SK-N-SH (cell line): ENCODE measurements around the gene CSF2RB. TPM values are rescaled to one million over a fixed set of nuclear protein-coding genes. Genes with fewer than 3 reads are reported as not detected.

Source experiments
- CTCF ChIA-PET: fragments of 300-600, 350-600 bp; formaldehyde crosslinking; extraction: SDS; loops from one replicate; lab custom pipeline; 2021; lab: Yijun Ruan, JAX
- POLR2A ChIA-PET: fragments of 350-600 bp; sonication (Branson Sonifier 250); formaldehyde crosslinking; extraction: SDS; loops from one replicate; lab custom pipeline; 2020; ENCODE audit warnings: antibody characterized with exemption, inconsistent platforms; lab: Yijun Ruan, JAX
- DNase-seq: peaks from one replicate; pipeline ENCODE4 v3.0.0; 2012
- H2AFZ ChIP-seq: fragments of 200-600 bp; sonication (generic); 2 replicates; pipeline ENCODE4 v1.8.1; 2016; ENCODE audit warnings: antibody characterized with exemption, mild to moderate bottlenecking, low read depth
- H3F3A ChIP-seq: fragments of 200-600 bp; sonication (generic); replicated peaks from 2 replicates; pipeline ENCODE3; 2016; ENCODE audit warnings: antibody characterized with exemption, mild to moderate bottlenecking; ENCODE audit not compliant: insufficient read depth
- H3K27ac ChIP-seq, 2 experiments: fragments of 200-500 bp in 1 of 2; fragments of 200-600 bp in 1 of 2; sonication (Bioruptor generic) in 1 of 2; sonication (generic), shearing (Covaris generic) in 1 of 2; 2 replicates each; pipeline versions ENCODE4 v1.5.1 to v1.6.1; 2014 to 2016; ENCODE audit warnings: low read depth in 2 of 2, inconsistent platforms in 1 of 2, low read length in 1 of 2, mild to moderate bottlenecking in 1 of 2, mixed read lengths in 1 of 2
- H3K27me3 ChIP-seq: fragments of 200-600 bp; sonication (generic), shearing (Covaris generic); 2 replicates; pipeline ENCODE4 v1.6.1; 2016; ENCODE audit warnings: mixed run types; ENCODE audit not compliant: insufficient read depth
- H3K36me3 ChIP-seq, 2 experiments: fragments of 200-500 bp in 1 of 2; fragments of 200-600 bp in 1 of 2; sonication (Bioruptor generic) in 1 of 2; sonication (generic) in 1 of 2; replicated peaks in 1 of 2; 2 replicates each; pipeline versions ENCODE3 to v1.5.1; 2014 to 2016; ENCODE audit warnings: low read length in 1 of 2, mild to moderate bottlenecking in 1 of 2; ENCODE audit not compliant: insufficient read depth in 2 of 2, control insufficient read depth in 1 of 2
- H3K4me1 ChIP-seq, 2 experiments: fragments of 200-500 bp in 1 of 2; fragments of 200-600 bp in 1 of 2; sonication (Bioruptor generic) in 1 of 2; sonication (generic), shearing (Covaris generic) in 1 of 2; 2 replicates each; pipeline versions ENCODE4 v1.5.1 to v1.6.1; 2014 to 2016; ENCODE audit warnings: low read depth in 1 of 2, low read length in 1 of 2, mixed run types in 1 of 2; ENCODE audit not compliant: insufficient read depth in 2 of 2, control insufficient read depth in 1 of 2
- H3K4me2 ChIP-seq: fragments of 200-600 bp; sonication (generic), shearing (Covaris generic); 2 replicates; pipeline ENCODE4 v1.6.1; 2017; ENCODE audit warnings: mixed run types
- H3K4me3 ChIP-seq, 2 experiments: fragments of 200-500 bp in 1 of 2; fragments of 200-600 bp in 1 of 2; sonication (Bioruptor generic) in 1 of 2; sonication (generic), shearing (Covaris generic) in 1 of 2; 2 replicates each; pipeline versions ENCODE4 v1.5.1 to v1.8.1; 2014 to 2016; ENCODE audit warnings: low read depth in 2 of 2, inconsistent platforms in 1 of 2, low read length in 1 of 2, mild to moderate bottlenecking in 1 of 2, mixed read lengths in 1 of 2, moderate library complexity in 1 of 2
- H3K79me2 ChIP-seq: fragments of 200-600 bp; sonication (generic); 2 replicates; pipeline ENCODE4 v1.8.1; 2017; ENCODE audit warnings: mild to moderate bottlenecking; ENCODE audit not compliant: insufficient read depth
- H3K9ac ChIP-seq: fragments of 200-600 bp; sonication (generic); 2 replicates; pipeline ENCODE4 v1.6.1; 2017; ENCODE audit warnings: mixed run types
- H3K9me2 ChIP-seq: fragments of 200-600 bp; sonication (generic); 2 replicates; pipeline ENCODE4 v1.6.1; 2017; ENCODE audit warnings: mixed run types
- H3K9me3 ChIP-seq: fragments of 200-600 bp; sonication (generic); 2 replicates; pipeline ENCODE4 v1.6.1; 2017; ENCODE audit warnings: mixed run types, mild to moderate bottlenecking, moderate library complexity
- H4K20me1 ChIP-seq: fragments of 200-600 bp; sonication (generic); 2 replicates; pipeline ENCODE4 v1.6.1; 2017; ENCODE audit warnings: mild to moderate bottlenecking, mixed run types; ENCODE audit not compliant: insufficient read depth
- EP300 ChIP-seq, 2 experiments: IDR thresholded peaks; 2 replicates each; pipeline versions ENCODE4 v1.4.0 to v1.6.1; 2012; ENCODE audit warnings: borderline replicate concordance in 1 of 2, low read depth in 1 of 2, low read length in 1 of 2
- GABPA ChIP-seq: IDR thresholded peaks from 2 replicates; pipeline ENCODE4 v1.4.0; 2012; ENCODE audit warnings: low read depth, mild to moderate bottlenecking
- MEF2A ChIP-seq: IDR thresholded peaks from 2 replicates; pipeline ENCODE4 v1.4.0; 2012; ENCODE audit warnings: low read depth, borderline replicate concordance
- MXI1 ChIP-seq: IDR thresholded peaks from 2 replicates; pipeline ENCODE4 v1.6.1; 2012; ENCODE audit warnings: mild to moderate bottlenecking, low read depth, low read length, improper control_type of control experiment
- RAD21 ChIP-seq: IDR thresholded peaks from 2 replicates; pipeline ENCODE4 v1.6.1; 2012; ENCODE audit warnings: mild to moderate bottlenecking, low read length
- SMC3 ChIP-seq: IDR thresholded peaks from 2 replicates; pipeline ENCODE4 v1.6.1; 2012; ENCODE audit warnings: low read depth, low read length, improper control_type of control experiment
- TCF12 ChIP-seq: IDR thresholded peaks from 2 replicates; pipeline ENCODE4 v1.4.0; 2012
- YY1 ChIP-seq: IDR thresholded peaks from 2 replicates; pipeline ENCODE4 v1.4.0; 2012; ENCODE audit warnings: low read depth, mild to moderate bottlenecking
- WGBS: methylation state at CpG from one replicate; pipeline ENCODE4 v1.1.6; 2017; ENCODE audit warnings: low lambda C conversion rate; 5-methylcytosine and 5-hydroxymethylcytosine counted together
- polyA plus RNA-seq, 3 experiments: library from polyadenylated mRNA; depleted of rRNA; stranded (reverse); fragments of >200 nt; gene quantifications; 2 replicates each; pipeline ENCODE4 v1.2.3, GENCODE V29; 2012
- TF ChIP-seq, protein P1 (sequence below): IDR thresholded peaks from 2 replicates; pipeline ENCODE4 v1.4.0; 2012; ENCODE audit warnings: low read depth, borderline replicate concordance
- TF ChIP-seq, protein P2 (sequence below): fragments of 150-350 bp; IDR thresholded peaks from 2 replicates; pipeline ENCODE4 v1.6.1; 2017; ENCODE audit warnings: antibody characterized with exemption, low read length, low read depth, borderline replicate concordance
- TF ChIP-seq, protein P3 (sequence below): fragments of 150-350 bp; IDR thresholded peaks from 2 replicates; pipeline ENCODE4 v1.6.1; 2016; ENCODE audit warnings: mild to moderate bottlenecking, low read depth, low read length

The CSF2RB gene
- polyA plus RNA-seq, 1 of the 3 experiments (the other 2 are of a cell fraction) = not detected

DNA sequence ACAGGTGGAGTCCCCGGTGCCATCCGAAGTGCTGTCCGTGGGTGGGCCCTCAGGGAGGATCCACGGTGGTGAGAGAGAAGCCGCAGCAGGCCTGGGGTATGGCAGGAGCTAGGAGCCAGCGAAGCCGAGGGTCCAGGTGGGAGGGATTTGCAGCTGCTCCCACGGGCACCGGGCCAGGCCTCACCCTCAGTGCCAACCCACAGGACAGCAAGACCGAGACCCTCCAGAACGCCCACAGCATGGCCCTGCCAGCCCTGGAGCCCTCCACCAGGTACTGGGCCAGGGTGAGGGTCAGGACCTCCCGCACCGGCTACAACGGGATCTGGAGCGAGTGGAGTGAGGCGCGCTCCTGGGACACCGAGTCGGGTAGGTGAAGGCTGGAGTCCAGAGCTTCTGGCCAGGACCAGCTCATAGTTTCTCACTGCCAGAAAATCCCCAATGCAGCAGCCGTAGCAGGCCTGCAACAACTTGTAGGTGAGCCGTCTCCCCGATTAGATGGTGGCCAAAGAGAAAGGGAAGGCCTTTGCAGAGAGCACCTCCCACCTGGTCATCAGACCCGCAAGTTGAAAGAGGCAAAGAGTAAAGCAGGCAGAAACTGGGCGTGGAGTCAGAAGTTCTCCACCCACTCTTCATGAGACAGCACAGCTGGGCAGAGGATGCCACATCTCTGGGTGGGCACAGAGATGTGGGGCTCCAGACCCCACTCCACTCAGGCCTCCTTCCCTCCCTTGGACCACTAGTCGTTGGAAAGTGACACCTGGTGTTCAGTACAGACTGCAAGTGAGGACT is 20.4 kb downstream of the CSF2RB start:
- no peak overlapping the region for H3K27ac ChIP-seq
- POLR2A ChIA-PET = no interaction called here
- TF ChIP-seq SMC3 (no peak), TCF12 (no peak), RAD21 (no peak), GABPA (no peak), YY1 (no peak), EP300 (IDR thresholded peaks at IDR 0.05; ENCODE audit: borderline replicate concordance in 1 of 2, low read depth in 1 of 2, low read length in 1 of 2) (no peak), MXI1 (no peak)
- TF ChIP-seq, protein P1, sequence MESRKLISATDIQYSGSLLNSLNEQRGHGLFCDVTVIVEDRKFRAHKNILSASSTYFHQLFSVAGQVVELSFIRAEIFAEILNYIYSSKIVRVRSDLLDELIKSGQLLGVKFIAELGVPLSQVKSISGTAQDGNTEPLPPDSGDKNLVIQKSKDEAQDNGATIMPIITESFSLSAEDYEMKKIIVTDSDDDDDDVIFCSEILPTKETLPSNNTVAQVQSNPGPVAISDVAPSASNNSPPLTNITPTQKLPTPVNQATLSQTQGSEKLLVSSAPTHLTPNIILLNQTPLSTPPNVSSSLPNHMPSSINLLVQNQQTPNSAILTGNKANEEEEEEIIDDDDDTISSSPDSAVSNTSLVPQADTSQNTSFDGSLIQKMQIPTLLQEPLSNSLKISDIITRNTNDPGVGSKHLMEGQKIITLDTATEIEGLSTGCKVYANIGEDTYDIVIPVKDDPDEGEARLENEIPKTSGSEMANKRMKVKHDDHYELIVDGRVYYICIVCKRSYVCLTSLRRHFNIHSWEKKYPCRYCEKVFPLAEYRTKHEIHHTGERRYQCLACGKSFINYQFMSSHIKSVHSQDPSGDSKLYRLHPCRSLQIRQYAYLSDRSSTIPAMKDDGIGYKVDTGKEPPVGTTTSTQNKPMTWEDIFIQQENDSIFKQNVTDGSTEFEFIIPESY = no peak
- TF ChIP-seq, protein P2, sequence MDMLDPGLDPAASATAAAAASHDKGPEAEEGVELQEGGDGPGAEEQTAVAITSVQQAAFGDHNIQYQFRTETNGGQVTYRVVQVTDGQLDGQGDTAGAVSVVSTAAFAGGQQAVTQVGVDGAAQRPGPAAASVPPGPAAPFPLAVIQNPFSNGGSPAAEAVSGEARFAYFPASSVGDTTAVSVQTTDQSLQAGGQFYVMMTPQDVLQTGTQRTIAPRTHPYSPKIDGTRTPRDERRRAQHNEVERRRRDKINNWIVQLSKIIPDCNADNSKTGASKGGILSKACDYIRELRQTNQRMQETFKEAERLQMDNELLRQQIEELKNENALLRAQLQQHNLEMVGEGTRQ = no peak
- TF ChIP-seq, all 33 proteins: peak for 0
- no peak overlapping the region for H2AFZ ChIP-seq
- no peaks in the 10 kb centered on the region for H3K36me3 ChIP-seq
- 74% methylated on average over 15 of the region's 25 CpGs for WGBS
- peaks cover 11% of the 10 kb centered on the region; the same call in 1 of the 2 replicates for H3K27me3 ChIP-seq
- H3F3A ChIP-seq = no peaks in the 10 kb centered on the region
- no peaks in the 10 kb centered on the region for H3K79me2 ChIP-seq
- H4K20me1 ChIP-seq = no peaks in the 10 kb centered on the region
- H3K9me3 ChIP-seq = no peaks in the 10 kb centered on the region
- H3K4me1 ChIP-seq = no peaks in the 10 kb centered on the region
- H3K9me2 ChIP-seq = no peaks in the 10 kb centered on the region
- no peak for DNase-seq
- H3K9ac ChIP-seq = no peak overlapping the region
- no peak overlapping the region for H3K4me2 ChIP-seq
- CTCF ChIA-PET = interaction anchor here (1.5 kb wide), 1 partner anchor 78 kb away, joined by 3 read pairs; no protein-coding TSS in a partner anchor
- no peak overlapping the region for H3K4me3 ChIP-seq

DNA sequence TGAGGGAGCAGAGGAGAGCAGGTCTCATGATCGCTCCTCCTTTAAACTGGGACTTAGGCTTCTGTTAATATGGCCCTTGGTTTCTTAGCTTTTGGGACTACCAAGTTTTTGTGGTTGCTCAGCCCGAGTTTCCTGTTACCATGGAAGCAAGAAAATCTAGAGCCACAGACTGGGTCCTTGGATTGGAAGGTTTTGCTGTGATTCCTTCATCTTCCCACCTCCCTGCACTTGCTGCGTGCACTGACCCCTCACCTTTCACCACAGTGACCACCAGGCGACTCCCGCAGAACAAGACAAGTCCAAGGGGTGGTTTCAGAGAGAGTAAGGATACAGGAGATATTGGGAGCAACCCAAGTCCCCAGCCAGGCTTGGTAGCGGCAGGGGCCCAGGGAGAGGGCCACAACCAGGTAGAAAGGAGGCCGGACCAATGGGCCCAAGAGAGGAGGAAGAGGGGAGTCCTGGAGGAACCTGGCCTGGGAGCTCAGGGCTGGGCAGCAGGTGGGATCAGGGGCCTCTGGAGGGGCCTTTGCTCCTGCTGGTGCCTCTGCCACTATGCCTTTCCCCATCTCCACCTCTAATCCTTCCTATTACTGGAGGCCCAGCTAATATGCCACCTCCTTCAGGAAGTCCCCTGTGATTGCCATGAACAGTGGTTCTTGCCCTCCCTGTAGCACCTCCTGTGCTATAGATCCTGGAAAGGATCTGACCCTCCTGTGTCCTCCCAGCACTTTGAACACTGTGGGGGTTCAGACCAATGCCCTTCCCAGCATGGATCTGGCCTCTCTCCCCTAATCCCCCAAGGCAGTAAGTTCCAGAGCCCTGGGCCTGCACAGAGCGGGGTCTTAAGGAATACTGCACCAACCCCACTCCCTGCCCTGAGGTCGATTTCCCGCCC is 21.2 kb downstream of the CSF2RB start:
- 52% methylated on average over 10 of the region's 10 CpGs for WGBS
- H3K79me2 ChIP-seq = no peaks in the 10 kb centered on the region
- DNase-seq = no peak
- CTCF ChIA-PET = interaction anchor here (1.5 kb wide), 1 partner anchor 79 kb away, joined by 3 read pairs; no protein-coding TSS in a partner anchor
- no peak overlapping the region for H3K4me3 ChIP-seq
- no peak overlapping the region for H3K27ac ChIP-seq
- no peaks in the 10 kb centered on the region for H4K20me1 ChIP-seq
- no peaks in the 10 kb centered on the region for H3K36me3 ChIP-seq
- H3K9me3 ChIP-seq = no peaks in the 10 kb centered on the region
- TF ChIP-seq MXI1 = no peak
- no peak for TF ChIP-seq MEF2A
- TF ChIP-seq, protein P3, sequence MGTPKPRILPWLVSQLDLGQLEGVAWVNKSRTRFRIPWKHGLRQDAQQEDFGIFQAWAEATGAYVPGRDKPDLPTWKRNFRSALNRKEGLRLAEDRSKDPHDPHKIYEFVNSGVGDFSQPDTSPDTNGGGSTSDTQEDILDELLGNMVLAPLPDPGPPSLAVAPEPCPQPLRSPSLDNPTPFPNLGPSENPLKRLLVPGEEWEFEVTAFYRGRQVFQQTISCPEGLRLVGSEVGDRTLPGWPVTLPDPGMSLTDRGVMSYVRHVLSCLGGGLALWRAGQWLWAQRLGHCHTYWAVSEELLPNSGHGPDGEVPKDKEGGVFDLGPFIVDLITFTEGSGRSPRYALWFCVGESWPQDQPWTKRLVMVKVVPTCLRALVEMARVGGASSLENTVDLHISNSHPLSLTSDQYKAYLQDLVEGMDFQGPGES = no peak
- H3K9me2 ChIP-seq = no peaks in the 10 kb centered on the region
- H3F3A ChIP-seq = no peaks in the 10 kb centered on the region
- H3K9ac ChIP-seq = no peak overlapping the region
- H2AFZ ChIP-seq = no peak overlapping the region
- H3K4me1 ChIP-seq = no peaks in the 10 kb centered on the region
- H3K27me3 ChIP-seq = peaks cover 11% of the 10 kb centered on the region; the same call in 1 of the 2 replicates
- POLR2A ChIA-PET = no interaction called here
- H3K4me2 ChIP-seq = no peak overlapping the region
